Bronchial epithelial cell (primary cell): Measurements from ENCODE around the gene CANT1. TPM values are rescaled to one million over a fixed set of nuclear protein-coding genes. Genes with fewer than 3 reads are reported as not detected.

Source experiments
- DNase-seq: peaks from one replicate; pipeline ENCODE4 v3.0.0-alpha.2; 2010; ENCODE audit warnings: low read depth
- FAIRE-seq: peaks from 2 replicates; lab custom pipeline; 2011; peaks lifted over from hg19 to GRCh38; lab: Jason Lieb, UNC
- H3K27me3 ChIP-seq: 2 replicates; pipeline ENCODE4 v1.5.1; 2011; ENCODE audit warnings: low read length; ENCODE audit not compliant: control insufficient read depth, insufficient read depth
- H3K36me3 ChIP-seq: 2 replicates; pipeline ENCODE4 v1.5.1; 2011; ENCODE audit warnings: low read length; ENCODE audit not compliant: control insufficient read depth, insufficient read depth
- H3K4me3 ChIP-seq: 2 replicates; pipeline ENCODE4 v1.5.1; 2011; ENCODE audit warnings: mild to moderate bottlenecking, low read depth, low read length, control low read depth
- total RNA-seq: library from RNA; depleted of rRNA; stranded (reverse); fragments of >200 nt; gene quantifications from 2 replicates; pipeline ENCODE4 v1.2.1, GENCODE V29; 2014
- TF ChIP-seq, protein P1 (sequence below): IDR thresholded peaks from 2 replicates; pipeline ENCODE4 v1.5.1; 2011; ENCODE audit warnings: mild to moderate bottlenecking, moderate library complexity, low read length, control low read depth, inconsistent platforms; ENCODE audit not compliant: insufficient read depth, severe bottlenecking

CANT1 gene
- 60.0 and 114 TPM in 2 replicates for total RNA-seq

DNA sequence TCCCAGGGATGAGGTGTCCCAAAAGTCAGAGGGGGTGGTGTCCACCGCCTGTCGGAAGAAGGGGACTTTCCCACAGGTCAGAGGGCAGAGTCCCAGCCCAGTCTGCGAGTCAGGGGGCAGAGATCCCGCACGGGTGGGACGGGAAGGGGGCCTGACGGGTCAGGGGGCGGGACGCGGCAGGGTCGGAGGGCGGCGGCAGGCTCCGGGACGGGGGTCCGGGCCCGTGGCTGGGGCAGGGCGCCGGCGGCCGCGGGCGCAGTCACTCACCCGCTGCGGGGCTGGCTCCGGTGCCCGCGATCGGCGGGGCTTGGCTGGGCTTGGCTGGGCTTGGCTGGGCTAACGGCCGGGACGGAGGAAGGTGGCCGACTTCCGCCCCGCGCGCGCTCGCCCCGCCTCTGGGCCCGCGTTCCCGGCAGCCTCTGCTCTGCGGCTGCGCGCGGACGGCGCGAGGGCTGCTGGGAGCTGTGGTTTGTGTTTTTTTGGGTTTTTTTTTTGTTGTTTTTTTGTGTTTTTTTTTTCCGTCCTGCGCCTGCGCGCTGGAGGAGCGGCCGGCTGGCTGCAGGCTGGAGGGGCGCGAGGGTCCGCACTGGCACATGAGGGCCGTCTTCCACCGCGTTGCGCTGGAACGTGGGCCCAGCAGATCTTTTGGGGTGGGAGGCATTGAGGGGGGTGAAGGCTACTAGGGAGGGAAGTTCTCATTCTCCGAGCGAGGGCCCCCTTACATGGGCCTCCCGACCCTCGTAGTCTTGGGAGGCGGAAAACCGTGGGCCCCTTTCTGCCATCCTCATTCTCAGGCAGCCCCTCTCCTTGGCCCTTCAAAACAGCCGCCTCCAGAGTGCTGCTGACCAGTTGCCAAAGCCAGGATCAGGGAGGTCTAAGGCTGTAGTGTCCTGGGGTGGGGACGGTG lies at the start of gene CANT1:
TSS of gene CANT1 (minus strand) at position 368 of the 907 bp plus-strand sequence. CDS start 12,142 bp downstream, outside the sequence.
- FAIRE-seq, result no peak
- peak within 1 kb of the TSS; percentile 89 for H3K4me3 ChIP-seq
- H3K27me3 ChIP-seq, result no peaks in the 10 kb centered on the region
- peaks cover 6% of the 10 kb centered on the region for H3K36me3 ChIP-seq
- peak; percentile 57 for DNase-seq
- TF ChIP-seq, protein P1, sequence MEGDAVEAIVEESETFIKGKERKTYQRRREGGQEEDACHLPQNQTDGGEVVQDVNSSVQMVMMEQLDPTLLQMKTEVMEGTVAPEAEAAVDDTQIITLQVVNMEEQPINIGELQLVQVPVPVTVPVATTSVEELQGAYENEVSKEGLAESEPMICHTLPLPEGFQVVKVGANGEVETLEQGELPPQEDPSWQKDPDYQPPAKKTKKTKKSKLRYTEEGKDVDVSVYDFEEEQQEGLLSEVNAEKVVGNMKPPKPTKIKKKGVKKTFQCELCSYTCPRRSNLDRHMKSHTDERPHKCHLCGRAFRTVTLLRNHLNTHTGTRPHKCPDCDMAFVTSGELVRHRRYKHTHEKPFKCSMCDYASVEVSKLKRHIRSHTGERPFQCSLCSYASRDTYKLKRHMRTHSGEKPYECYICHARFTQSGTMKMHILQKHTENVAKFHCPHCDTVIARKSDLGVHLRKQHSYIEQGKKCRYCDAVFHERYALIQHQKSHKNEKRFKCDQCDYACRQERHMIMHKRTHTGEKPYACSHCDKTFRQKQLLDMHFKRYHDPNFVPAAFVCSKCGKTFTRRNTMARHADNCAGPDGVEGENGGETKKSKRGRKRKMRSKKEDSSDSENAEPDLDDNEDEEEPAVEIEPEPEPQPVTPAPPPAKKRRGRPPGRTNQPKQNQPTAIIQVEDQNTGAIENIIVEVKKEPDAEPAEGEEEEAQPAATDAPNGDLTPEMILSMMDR, result no peak

DNA sequence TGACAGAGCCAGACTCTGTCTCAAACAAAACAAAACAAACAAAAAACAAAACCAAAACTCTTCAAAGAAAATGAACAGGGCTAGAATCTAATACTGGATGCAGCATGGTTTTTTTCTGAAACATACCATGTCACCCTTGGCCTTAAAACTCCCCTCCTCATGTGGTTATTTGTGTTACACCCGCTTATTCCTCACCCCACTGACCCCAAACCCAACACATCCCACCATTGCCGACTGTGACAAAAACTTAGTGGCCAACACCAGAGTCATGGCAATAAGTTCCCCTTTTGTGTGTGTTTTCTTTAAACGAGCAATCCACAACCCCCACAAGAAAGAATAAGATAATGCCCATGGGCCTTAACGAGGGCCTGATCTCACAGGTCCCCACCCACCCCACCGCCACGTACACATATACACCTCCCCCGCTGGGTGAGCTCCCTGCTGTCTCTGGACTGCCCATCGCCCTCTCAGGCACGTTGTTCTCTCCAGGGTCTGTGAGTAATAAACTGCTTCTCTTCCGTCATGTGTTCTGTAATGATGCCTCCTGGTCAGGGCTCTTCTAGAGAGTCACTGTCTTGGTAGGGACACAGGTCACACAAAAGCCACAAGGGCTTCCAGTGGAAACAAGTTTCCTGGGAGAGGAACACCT lies 48.3 kb upstream of the CANT1 start:
- FAIRE-seq (no peak), DNase-seq (no peak)
- no peaks in the 10 kb centered on the region for H3K36me3 ChIP-seq
- no peaks in the 10 kb centered on the region for H3K27me3 ChIP-seq
- TF ChIP-seq, protein P1, result no peak
- H3K4me3 ChIP-seq, result no peak overlapping the region

DNA sequence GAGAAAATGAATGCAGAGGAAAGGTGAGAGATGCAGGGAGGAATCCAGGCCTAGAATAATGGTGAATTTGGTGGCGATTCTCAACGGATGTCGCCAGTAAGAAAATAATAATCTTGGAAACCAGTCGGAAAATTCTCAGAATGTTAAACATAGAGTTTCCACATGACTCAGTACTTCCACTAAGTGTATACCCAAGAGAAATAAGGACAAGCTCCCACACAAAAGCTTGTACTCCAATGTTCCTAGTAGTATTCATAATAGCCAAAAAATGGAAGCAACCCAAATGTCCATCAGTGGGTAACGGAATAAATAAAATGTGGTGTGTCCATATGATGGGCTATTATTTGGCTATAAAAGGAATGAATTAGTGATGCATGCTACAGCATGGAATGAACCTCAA lies 45.6 kb upstream of the CANT1 start:
- Histone ChIP-seq H3K4me3 (no peak overlapping the region), H3K27me3 (no peaks in the 10 kb centered on the region), H3K36me3 (no peaks in the 10 kb centered on the region)
- FAIRE-seq (no peak), DNase-seq (no peak)
- TF ChIP-seq, protein P1, result no peak

GRCh38 chr17:79054200-79054960 lies 44.8 kb upstream of the CANT1 start:
- no peaks in the 10 kb centered on the region for H3K27me3 ChIP-seq
- no peak overlapping the region for H3K4me3 ChIP-seq
- no peak for DNase-seq
- TF ChIP-seq, protein P1, result no peak
- no peak for FAIRE-seq
- H3K36me3 ChIP-seq, result no peaks in the 10 kb centered on the region

DNA sequence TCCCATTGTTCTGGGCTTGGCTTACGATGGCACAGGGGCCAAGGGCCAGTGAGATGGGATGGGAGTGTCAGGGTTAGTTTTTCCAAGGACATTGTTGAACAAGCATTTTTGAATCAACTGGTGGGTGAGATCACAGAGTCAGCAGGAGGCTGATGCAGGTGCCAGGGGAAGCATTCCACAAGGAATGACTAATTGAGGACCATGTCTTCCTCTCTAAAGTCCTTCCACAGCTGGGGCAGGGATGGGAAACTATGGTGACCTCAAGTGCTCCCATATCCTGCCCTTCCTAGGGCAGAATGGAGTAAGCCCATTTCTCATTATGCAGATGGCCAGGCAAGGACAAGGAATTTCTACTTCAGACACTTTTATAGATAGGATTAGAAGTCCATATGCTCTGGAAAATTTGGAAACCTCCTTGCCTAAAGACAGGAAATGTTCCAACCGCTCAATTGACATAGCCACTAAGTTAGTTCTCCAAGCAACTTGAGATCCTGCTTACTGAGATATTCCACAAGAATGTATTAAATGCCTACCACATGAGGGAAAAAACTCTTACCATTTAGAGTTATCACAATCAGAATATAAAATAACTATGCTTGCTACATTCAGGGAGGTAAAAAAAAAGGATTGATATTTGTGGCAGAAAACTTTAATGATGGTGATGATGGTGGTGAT lies 43.8 kb upstream of the CANT1 start:
- FAIRE-seq (no peak), DNase-seq (peak; percentile 18)

More for the DNA sequence above, 43.8 kb upstream of the CANT1 start:
- no peaks in the 10 kb centered on the region for H3K36me3 ChIP-seq
- H3K27me3 ChIP-seq, result no peaks in the 10 kb centered on the region
- TF ChIP-seq, protein P1, result no peak
- no peak overlapping the region for H3K4me3 ChIP-seq
